ENCODE results near the gene CCR3. TPM values are rescaled to one million over a fixed set of nuclear protein-coding genes. Genes with fewer than 3 reads are reported as not detected.

Gene CCR3
- total and polyA plus RNA-seq, 2 donors from 2014 or later = not detected

DNA sequence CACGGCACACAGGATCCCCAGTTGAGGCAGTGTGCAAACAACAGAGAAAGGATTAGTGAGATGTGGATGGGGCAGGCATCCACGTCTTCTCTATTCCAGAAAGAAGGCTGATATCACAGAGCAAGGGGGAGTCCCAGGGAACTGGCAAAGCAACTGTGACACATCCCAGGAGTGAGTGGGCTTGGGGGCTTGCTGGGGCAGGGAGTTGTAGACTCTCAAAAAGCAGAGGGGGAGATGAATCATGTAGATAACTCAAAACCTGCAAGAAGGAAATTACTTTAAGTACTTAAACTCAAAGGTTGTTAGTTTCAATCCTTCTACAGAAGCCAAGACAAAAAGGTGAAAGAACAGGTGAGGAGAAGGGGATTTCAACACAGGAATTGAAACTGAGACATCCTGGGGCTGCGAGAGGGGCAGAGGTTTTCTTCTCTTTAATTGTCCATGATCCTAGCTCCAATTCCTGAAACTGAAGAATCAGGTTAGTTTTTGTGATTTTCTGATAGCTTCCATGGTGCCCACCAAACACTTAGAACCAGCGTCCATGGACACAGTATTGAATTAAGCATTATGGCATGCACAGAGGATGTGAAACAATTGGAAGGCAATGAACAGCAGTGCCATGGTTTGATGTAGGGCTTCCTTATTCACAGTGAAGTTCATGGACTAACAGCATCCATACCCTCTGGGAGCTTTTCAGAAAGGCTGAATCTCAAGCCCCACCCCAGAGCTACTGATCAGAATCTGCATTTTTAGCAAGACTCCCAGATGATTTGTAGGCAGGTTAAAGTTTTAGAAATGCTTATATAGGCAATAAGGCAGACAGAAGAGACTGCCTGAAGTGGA is 52.0 kb downstream of the CCR3 start:
- H3K36me3 ChIP-seq (ENCODE audit: control insufficient read depth in 2 of 3, insufficient read depth in 3 of 3, low read length in 3 of 3) = no peaks in the 10 kb centered on the region
- no peak overlapping the region for H3K27ac ChIP-seq (ENCODE audit: low read depth in 2 of 2, low read length in 2 of 2)
- no peak overlapping the region for H3K9ac ChIP-seq (ENCODE audit: low read length in 3 of 3)
- no peaks in the 10 kb centered on the region for H3K9me3 ChIP-seq (ENCODE audit: control insufficient read depth in 2 of 3, insufficient read depth in 1 of 3, low read length in 3 of 3)
- TF ChIP-seq, protein P1, sequence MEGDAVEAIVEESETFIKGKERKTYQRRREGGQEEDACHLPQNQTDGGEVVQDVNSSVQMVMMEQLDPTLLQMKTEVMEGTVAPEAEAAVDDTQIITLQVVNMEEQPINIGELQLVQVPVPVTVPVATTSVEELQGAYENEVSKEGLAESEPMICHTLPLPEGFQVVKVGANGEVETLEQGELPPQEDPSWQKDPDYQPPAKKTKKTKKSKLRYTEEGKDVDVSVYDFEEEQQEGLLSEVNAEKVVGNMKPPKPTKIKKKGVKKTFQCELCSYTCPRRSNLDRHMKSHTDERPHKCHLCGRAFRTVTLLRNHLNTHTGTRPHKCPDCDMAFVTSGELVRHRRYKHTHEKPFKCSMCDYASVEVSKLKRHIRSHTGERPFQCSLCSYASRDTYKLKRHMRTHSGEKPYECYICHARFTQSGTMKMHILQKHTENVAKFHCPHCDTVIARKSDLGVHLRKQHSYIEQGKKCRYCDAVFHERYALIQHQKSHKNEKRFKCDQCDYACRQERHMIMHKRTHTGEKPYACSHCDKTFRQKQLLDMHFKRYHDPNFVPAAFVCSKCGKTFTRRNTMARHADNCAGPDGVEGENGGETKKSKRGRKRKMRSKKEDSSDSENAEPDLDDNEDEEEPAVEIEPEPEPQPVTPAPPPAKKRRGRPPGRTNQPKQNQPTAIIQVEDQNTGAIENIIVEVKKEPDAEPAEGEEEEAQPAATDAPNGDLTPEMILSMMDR (IDR thresholded peaks at IDR 0.05; ENCODE audit: borderline replicate concordance, extremely low read depth, insufficient read depth) = no peak
- no peak for FAIRE-seq
- no peaks in the 10 kb centered on the region for H3K27me3 ChIP-seq (ENCODE audit: control insufficient read depth, insufficient read depth, low read length)
- intact Hi-C loops (cut with DNase I) = no loop called here
- H3K4me3 ChIP-seq (ENCODE audit: low read length in 3 of 3) = no peak overlapping the region
- no peaks in the 10 kb centered on the region for H3K4me1 ChIP-seq (ENCODE audit: control insufficient read depth in 2 of 3, insufficient read depth in 2 of 3, low read depth in 1 of 3, low read length in 3 of 3)
- no peak for DNase-seq

DNA sequence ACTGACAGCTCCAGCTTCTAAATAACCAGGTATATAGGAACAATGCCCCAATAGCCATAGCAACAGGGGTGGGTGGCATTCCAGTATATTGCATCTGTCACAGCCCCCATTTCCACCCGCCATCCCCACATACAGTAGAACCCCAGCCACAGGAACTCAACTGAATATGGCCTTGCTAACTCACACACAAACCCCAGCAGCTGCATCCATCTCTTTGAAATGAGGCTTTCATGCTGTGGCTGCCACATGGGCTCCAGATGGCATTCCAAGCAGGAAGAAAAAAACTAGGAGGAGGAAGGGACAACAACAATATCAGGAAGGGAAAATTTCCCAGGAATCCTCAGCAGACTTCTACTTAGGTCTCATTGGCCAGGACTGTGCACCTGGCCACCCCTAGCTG is 54.6 kb downstream of the CCR3 start:
- no peak overlapping the region for H3K9ac ChIP-seq (ENCODE audit: low read length in 3 of 3)
- no peaks in the 10 kb centered on the region for H3K36me3 ChIP-seq (ENCODE audit: control insufficient read depth in 2 of 3, insufficient read depth in 3 of 3, low read length in 3 of 3)
- H3K9me3 ChIP-seq (ENCODE audit: control insufficient read depth in 2 of 3, insufficient read depth in 1 of 3, low read length in 3 of 3) = no peaks in the 10 kb centered on the region
- no peaks in the 10 kb centered on the region for H3K4me1 ChIP-seq (ENCODE audit: control insufficient read depth in 2 of 3, insufficient read depth in 2 of 3, low read depth in 1 of 3, low read length in 3 of 3)
- no peak for FAIRE-seq
- intact Hi-C loops (cut with DNase I) = no loop called here
- H3K27ac ChIP-seq (ENCODE audit: low read depth in 2 of 2, low read length in 2 of 2) = no peak overlapping the region
- TF ChIP-seq, protein P1 (IDR thresholded peaks at IDR 0.05; ENCODE audit: borderline replicate concordance, extremely low read depth, insufficient read depth) = no peak
- no peak overlapping the region for H3K4me3 ChIP-seq (ENCODE audit: low read length in 3 of 3)
- no peaks in the 10 kb centered on the region for H3K27me3 ChIP-seq (ENCODE audit: control insufficient read depth, insufficient read depth, low read length)
- no peak for DNase-seq

DNA sequence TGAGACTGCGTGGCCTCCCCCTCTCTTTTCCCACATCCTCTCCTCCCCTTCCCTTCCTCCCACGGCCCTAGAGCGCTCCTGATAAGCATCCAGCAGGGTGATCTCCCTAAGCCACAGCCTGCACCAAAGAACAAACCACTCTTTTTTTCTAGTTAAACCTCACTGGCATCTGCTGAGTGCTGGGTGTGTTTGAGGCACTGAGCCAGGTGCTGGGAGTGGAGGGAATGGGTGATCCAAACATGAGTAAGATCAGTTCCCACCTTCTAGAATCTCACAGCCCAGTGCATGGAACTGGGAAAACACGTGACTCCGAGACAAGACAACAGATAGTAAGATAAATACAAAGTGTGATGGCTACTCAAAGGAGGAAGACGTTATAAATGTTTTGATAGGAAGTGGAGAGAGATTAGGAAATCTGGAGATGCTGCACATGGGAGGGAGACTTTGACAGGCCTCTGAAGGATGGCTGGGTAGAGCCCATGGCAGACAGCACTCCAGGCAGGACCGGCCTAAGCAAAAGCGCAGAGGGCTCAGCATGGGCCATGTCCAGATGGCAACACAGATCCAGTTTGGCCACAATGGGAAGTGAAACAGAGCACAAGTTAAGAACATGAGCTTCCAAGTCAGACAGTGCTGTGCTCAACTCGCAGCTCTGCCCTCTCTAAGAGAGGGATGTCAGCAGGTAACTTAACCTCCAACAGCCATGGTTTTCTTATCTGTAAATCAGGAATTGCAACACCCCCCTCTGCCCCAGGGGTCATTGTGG is 55.6 kb downstream of the CCR3 start:
- H3K4me1 ChIP-seq (ENCODE audit: control insufficient read depth in 2 of 3, insufficient read depth in 2 of 3, low read depth in 1 of 3, low read length in 3 of 3) = no peaks in the 10 kb centered on the region
- no peak overlapping the region for H3K9ac ChIP-seq (ENCODE audit: low read length in 3 of 3)
- no peak overlapping the region for H3K27ac ChIP-seq (ENCODE audit: low read depth in 2 of 2, low read length in 2 of 2)
- no peak overlapping the region for H3K4me3 ChIP-seq (ENCODE audit: low read length in 3 of 3)
- FAIRE-seq (no peak), DNase-seq (no peak)
- intact Hi-C loops (cut with DNase I) = no loop called here
- no peaks in the 10 kb centered on the region for H3K27me3 ChIP-seq (ENCODE audit: control insufficient read depth, insufficient read depth, low read length)
- no peaks in the 10 kb centered on the region for H3K36me3 ChIP-seq (ENCODE audit: control insufficient read depth in 2 of 3, insufficient read depth in 3 of 3, low read length in 3 of 3)
- TF ChIP-seq, protein P1 (IDR thresholded peaks at IDR 0.05; ENCODE audit: borderline replicate concordance, extremely low read depth, insufficient read depth) = no peak
- H3K9me3 ChIP-seq (ENCODE audit: control insufficient read depth in 2 of 3, insufficient read depth in 1 of 3, low read length in 3 of 3) = no peaks in the 10 kb centered on the region

Measured in kidney (tissue), 14 donors.